HG03469 (cell line): Measurements from ENCODE around the gene NUP37.
"Not testable (repeated sequence)": the region's sequence is repeated elsewhere in the genome, so short reads cannot be mapped to it uniquely, and the experiment has no call there.

ENCODE experiments used
- ATAC-seq: cut with Tn5 transposase; IDR thresholded peaks from one replicate; pipeline ENCODE4 v1.9.1; 2021; ENCODE audit warnings: mild to moderate bottlenecking, moderate library complexity, moderate number of reproducible peaks; ENCODE audit not compliant: unreplicated experiment

NUP37 gene, protein sequence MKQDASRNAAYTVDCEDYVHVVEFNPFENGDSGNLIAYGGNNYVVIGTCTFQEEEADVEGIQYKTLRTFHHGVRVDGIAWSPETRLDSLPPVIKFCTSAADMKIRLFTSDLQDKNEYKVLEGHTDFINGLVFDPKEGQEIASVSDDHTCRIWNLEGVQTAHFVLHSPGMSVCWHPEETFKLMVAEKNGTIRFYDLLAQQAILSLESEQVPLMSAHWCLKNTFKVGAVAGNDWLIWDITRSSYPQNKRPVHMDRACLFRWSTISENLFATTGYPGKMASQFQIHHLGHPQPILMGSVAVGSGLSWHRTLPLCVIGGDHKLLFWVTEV

DNA sequence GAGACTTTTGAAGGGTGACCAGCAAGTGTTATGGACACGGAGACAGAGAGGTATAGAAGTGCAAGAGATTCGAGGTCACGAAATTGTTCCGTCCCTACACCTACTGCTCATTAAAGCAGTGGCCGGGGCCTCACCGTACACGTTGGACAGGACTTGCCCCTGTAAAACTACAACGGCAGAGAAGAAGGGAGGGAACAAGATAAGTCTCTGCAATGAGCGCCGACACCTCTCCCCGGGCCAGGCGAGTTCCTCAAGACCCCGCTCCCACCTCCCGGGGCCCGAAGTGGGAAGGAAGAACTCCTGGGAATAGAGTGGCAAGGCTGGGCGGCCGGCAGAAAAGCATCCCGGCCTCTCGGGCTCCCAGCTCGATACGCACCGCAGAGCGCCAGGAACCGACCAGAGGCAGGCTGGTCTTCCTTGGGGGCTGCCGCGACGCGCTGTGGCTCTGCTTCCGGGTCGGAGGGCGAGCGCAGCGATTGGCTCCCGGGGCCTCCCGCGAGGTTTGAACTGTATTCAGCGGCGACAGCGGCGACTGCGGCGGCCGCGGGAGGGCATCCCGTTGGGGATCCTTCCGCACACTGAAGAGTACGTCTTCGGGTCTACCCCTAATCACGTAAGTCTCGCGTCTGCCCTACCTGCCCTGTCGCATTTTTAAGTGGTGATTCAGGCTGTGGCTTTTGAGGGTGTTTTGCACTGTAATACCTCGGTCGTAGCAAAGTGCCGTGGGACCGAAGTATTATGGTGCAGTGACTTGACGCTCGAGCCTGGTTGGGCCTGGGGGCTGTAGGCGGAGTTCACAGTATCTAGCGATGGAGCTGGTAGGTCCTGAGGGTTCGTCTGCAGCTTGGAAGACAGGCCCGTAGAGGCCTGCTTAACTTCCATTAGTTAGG is at the start of gene NUP37, which contains the start of gene PARPBP:
NUP37 (minus strand) TSS at position 441 of the 890 bp plus-strand sequence. CDS start 1,596 bp downstream, outside the sequence.
PARPBP (plus strand) TSS at position 510 of the 890 bp plus-strand sequence. CDS start 3,706 bp downstream, outside the sequence.
- peak; percentile 89 for ATAC-seq

DNA sequence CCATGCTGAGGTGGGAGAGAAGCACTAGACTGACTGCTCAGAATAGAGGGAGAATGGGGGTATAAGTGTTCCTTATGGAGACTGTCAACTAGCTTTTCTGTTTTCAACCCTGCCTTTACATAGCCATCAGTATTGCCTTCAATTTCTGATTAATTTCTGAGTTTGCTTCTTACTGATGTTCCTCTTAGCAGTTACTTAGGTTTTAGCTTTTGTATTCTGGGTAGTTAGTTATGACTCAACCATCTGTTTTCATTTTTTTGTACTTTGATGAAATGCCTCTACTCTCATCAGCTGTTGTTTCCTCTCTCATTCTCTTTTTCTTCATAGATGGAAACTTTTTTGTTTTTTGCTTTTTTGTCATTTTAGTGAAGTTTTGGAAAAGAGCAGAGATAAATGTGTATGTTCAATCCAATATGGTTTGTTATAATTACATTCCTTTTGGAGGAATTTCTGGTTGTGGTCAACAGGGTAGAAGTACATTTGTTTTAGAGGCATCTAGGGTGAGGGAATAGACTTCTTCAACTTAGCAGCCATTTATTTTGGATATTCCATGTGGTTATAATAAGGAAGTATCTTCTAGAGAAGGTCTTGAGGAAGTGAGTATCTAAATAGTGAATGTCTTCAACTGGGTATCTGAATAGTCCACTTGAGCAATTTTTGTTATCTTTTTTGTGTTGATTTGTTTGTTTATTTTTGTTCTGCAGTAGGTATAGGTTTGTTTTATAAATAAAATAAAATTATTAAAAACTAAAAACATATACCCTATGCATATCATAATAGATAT is 48.1 kb upstream of the NUP37 start:
- ATAC-seq: no peak

DNA sequence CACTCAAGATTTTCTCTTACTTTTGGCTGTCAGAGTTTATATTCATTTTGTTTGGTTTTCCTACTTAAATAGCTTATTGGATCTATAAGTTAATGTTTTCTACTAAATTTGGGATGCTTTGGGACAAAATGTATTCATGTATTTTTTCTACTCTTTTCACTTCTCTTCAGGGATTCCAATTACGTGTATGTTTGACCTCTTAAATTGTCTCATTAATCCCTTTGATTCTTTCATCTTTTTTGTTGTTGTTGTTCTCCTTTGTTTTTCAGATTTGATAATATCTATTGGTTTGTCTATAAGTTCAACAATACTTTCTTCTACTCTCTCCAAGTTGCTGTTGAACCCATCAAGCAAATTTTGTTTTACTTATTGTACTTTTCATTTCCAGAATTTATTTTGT is 43.5 kb upstream of the NUP37 start:
- ATAC-seq: no peak

DNA sequence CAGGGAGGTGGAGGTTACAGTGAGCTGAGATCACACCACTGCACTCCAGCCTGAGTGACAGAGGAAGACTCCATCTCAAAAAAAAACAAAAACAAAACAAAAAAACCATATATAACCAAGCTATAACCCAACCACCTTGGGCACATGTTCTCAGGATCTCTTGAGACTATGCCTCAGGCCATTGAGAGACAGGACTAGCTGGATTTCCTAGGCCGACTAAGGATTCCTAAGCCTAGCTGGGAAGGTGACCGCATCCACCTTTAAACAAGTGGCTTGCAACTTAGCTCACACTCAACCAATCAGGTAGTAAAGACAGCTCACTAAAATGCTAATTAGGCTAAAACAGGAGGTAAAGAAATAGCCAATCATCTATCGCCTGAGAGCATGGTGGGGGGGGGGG is 35.3 kb upstream of the NUP37 start:
- not testable (repeated sequence) for ATAC-seq

DNA sequence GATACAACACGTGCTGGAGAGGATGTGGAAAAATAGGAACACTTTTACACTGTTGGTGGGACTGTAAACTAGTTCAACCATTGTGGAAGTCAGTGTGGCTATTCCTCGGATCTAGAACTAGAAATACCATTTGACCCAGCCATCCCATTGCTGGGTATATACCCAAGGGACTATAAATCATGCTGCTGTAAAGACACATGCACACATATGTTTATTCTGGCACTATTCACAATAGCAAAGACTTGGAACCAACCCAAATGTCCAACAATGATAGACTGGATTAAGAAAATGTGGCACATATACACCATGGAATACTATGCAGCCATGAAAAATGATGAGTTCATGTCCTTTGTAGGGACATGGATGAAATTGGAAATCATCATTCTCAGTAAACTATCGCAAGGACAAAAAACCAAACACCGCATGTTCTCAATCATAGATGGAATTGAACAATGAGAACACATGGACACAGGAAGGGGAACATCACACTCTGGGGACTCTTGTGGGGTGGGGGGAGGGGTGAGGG is 27.2 kb upstream of the NUP37 start:
- ATAC-seq: not testable (repeated sequence)

DNA sequence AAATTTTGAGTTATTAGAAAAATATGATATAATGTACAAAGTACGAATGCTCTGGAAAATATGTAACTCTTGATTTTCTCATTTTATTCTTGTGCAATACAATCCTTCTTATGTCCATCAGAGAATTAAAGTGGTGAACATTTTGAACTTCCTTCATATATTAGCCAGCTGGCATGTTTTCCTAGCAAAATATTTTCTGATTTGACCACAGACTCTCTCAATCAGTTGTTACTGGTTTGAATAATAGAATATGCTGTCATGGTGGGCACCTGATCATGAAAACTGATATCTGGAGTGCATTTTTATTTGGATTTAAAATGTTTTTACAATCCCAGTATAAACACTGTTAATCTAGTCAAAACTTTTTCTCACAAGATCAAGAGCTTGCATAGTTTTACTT is 24.3 kb upstream of the NUP37 start:
- no peak for ATAC-seq

DNA sequence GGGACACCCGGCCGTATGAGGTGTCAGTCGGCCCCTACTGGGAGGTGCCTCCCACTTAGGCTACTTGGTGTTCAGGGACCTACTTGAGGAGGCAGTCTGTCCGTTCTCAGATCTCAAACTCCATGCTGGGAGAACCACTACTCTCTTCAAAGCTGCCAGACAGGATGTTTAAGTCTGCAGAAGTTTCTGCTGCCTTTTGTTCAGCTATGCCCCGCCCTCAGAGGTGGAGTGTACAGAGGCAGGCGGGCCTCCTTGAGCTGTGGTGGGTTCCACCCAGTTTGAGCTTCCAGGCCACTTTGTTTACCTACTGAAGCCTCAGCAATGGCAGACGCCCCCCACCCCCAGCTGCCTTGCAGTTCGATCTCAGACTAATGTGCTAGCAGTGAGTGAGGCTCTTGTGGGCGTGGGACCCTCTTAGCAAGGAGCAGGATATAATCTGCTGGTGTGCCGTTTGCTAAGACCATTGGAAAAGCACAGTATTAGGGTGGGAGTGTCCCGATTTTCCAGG is 23.0 kb upstream of the NUP37 start:
- not testable (repeated sequence) for ATAC-seq

DNA sequence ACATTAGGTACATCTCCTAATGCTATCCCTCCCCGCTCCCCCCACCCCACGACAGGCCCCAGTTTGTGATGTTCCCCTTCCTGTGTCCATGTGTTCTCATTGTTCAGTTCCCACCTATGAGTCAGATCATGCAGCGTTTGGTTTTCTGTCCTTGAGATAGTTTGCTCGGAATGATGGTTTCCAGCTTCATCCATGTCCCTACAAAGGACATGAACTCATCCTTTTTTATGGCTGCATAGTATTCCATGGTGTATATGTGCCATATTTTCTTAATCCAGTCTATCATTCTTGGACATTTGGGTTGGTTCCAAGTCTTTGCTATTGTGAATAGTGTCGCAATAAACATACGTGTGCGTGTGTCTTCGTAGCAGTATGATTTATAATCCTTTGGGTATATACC is 17.7 kb upstream of the NUP37 start:
- not testable (repeated sequence) for ATAC-seq

DNA sequence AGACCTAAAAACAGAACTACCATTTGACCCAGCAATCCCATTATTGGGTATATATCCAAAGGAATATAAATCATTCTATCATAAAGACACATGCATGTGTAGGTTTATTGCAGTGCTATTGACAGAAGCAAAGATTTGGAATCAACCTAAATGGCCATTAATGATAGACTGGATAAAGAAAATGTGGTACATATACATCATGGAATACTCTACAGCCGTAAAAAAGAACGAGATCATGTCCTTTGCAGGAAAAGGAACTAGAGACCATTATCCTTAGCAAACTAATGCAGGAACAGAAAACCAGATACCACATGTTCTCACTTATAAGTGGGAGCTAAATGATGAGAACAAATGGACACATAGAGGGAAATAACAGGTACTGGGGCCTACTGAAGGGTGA is 11.5 kb upstream of the NUP37 start:
- ATAC-seq: not testable (repeated sequence)

DNA sequence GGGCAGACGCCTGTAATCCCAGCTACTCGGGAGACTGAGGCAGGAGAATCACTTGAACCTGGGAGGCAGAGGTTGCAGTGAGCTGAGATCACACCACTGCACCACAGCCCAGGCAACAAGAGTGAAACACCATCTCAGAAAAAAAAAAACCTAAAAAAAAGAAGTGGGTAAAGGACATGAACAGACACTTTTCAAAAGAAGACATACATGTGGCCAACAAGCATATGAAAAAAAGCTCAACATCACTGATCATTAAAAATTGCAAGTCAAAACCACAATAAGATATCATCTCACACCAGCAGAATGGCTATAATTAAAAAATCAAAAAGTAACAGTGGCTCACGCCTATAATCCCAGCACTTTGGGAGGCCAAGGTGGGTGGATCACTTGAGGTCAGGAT is 10.8 kb upstream of the NUP37 start:
- ATAC-seq: not testable (repeated sequence)

DNA sequence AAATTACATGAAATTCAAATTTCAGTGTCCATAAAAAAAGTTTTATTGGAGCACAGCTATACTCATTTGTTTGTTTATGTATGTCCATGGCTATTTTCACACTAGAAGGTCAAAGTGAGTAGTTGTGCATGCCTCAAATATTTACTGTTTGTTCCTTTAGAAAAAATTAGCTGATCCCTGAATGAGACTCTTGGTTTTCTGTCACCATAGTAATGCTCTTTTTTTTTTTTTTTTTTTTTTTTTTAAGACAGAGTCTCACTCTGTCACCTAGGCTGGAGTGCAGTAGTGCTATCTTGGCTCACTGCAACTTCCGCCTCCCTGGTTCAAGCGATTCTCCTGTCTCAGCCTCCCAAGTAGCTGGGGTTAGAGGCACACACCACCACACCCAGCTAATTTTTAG is 1.4 kb upstream of the NUP37 start:
- not testable (repeated sequence) for ATAC-seq

DNA sequence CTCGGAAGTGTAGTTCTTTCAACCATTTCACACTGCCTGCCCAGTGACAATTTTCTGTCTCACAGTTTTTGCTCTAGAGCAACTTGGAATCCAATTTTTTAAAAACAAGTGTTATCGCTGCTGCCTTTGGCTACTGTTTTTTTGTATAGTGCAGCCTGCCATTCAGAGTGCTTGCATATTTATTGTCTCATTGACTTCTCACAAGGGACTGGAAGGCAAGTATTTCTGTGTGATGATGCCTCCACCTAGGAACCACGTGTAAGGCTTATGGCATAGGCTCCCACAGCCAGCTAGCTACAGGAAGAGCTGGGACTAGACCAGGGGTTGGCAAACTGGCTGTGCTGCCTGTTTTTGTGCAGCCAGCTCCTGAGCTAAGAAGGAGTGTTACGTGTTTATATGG is 972 bp upstream of the NUP37 start:
- ATAC-seq: no peak

DNA sequence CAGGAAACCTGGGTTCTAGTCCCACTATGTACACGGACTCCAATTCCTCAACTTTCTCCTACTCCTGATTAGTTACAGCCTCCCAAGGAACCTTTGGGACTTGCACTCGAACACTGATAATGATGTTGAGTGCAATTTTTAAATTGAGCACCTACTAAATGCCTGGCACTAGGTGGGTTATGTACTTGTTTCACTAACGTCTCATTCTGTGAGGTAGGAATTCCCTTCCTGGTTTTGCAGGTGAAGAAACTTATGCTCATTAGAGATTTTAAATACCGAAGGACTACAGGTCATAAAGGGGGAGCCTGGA is 605 bp upstream of the NUP37 start:
- no peak for ATAC-seq

DNA sequence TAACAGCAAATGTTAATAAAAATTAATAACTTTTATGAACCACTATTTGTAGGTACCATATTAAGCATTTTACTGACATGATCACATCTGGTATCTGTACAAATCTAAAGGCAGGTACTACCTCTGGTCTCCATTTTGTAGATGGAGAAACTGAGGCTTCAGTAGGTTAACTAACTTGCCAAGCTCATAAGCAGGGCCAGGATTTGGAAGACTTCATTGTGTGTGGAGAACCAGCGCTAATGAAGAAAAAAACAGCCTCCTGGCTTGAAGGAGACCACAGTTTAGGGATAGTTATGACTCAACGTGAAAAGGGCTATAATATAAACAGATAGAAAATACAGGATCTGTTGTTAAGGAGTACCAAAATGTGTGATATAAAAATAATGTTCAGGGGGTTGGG is 1.0 kb downstream of the NUP37 start:
- no peak for ATAC-seq

DNA sequence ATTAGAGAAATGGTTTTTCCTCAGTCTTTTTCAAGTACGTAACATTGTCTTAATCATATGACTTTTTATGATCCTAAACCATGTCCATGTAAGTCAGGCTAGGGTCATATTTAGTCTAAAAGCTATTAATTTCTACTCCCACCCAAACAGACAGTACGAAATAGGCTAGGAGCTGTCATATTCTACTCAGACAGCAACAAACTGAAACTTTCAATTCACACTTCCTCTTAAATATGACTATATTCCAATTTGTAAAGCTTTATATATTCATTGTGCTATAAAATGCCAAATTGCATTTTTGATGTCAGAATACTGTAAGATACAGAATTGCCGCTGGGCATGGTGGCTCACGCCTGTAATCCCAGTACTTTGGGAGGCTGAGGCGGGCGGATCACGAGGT is 3.5 kb downstream of the NUP37 start:
- ATAC-seq: no peak

DNA sequence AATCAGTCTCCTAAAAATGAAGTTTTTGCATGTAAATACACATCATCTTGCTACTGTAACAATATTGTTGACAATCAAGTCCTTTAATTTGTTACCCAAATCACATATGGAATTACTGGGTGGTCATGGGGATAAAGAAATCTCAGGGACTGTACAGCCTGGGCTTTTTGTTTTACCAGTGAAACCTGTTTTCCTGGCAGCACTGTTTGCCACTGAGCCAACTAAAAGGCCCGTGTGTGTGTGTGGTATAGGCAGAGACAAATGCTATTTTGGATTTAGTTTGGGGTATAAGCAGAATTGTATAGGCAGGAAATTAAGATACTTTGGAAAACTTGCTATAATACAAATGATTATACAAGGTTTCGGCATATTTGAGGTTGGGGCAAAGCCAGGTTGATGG is 5.7 kb downstream of the NUP37 start:
- ATAC-seq: no peak

DNA sequence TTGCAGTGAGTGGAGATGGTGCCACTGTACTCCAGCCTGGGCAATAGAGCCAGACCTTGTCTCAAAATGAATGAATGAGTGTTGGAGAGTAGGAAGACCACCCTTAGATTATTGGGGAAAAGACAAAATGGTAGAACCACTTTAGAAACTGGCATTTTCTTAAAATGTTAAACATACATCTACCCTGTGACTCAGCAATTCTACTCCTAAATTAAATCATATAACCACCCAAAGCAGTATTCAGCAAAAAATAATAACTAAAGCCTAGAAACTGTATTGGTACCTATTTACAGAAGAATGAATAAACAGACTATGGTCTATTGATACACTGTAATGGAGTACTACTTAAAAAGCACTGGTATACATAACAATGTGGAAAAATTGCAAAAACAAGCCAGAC is 9.1 kb downstream of the NUP37 start:
- ATAC-seq: no peak

DNA sequence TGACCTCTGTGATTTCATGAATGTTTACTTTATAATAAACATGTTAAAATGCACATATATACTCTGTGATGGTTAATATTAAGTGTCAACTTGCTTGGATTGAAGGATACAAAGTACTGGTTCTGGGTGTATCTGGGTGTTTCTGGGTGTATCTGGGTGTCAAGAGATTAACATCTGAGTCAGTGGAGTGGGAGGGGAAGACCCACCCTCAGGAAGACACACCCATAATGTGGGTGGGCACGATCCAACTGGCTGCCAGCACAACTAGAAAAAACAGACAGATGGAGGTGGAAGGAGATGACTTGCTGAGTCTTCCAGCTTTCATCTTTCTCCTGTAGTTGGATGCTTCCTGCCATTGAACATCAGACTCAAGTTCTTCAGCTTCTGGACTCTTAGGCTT is 11.9 kb downstream of the NUP37 start:
- no peak for ATAC-seq

DNA sequence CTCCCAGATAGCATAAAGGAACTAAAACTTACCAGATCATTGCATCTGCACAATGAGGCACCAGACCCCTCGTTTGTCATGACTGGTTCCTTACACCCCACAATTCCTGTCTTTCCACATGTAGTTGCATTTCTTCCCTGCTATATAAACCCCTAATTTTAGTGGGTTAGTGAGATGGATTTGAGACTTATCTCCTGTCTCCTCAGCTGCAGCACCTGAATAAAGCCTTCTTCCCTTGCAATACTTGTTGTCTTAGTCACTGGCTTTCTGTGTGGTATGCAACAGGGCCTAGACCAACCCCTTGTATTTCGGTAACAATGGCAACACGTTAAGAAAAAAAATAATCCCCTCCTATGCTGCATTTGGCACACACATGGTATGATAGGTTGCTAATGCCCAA is 13.0 kb downstream of the NUP37 start:
- ATAC-seq: no peak

DNA sequence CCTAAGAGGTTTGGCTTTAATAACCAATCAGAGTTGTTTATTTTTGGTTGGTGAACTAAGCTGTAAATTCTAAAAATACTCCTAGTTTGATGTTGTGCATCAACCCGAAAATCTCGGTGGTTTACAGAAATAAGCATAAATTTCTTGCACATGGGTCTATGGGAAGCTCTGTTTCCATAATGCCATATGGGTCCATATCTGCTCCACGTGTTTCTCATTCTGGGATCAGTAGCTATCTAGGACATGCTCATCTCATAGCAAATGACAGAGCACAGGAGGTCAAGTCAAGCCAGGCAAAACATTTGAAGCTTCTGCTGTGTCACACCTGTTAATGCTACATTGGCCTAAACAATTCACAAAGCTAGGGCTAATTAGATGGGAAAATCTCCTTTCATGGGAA is 23.1 kb downstream of the NUP37 start:
- ATAC-seq: no peak
